T1000 (cell line): ENCODE results near the gene USP10.
"Not testable (repeated sequence)": the region's sequence is repeated elsewhere in the genome, so short reads cannot be mapped to it uniquely, and the experiment has no call there.

ENCODE experiments used
- DNase-seq: peaks from one replicate; lab custom pipeline; 2025; ENCODE audit warnings: mixed read lengths; lab: John Stamatoyannopoulos, UW

The USP10 gene

DNA sequence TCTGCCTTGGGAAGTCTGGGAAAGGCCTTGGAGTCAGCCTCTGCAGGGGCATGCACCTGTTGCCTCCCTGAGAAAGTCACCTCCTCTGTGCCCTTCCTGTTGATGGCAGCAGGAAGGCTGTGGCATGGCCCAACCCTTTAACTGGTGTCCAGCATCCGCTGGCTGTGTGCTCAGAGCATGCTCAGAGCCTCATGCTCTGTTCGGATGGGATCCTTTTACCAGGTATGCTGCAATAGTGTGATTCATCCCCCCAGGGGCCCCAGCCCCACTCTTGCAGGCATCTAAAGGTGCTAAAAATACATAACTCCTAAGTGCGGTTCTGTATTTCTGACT is 26.6 kb upstream of the USP10 start:
- DNase-seq: no peak

DNA sequence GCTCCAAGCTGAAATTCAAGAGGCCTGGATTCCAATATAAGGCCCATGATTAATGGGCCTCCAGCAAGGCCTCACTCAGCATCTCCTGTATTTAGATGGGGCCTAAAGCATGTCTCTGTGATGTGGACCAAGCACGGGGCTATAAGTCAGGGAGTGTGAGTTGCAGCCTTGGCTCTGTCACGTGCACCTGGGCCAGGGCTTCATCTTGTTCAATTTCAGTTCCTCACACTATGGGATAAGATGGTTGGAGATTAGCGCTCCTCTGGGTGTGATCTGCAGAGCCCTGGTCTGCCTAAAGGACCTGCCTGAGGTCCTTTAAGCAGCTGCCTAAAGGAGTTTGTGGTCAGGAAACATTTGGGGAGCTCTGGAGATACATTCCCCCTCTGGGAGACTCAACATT is 26.2 kb upstream of the USP10 start:
- no peak for DNase-seq

DNA sequence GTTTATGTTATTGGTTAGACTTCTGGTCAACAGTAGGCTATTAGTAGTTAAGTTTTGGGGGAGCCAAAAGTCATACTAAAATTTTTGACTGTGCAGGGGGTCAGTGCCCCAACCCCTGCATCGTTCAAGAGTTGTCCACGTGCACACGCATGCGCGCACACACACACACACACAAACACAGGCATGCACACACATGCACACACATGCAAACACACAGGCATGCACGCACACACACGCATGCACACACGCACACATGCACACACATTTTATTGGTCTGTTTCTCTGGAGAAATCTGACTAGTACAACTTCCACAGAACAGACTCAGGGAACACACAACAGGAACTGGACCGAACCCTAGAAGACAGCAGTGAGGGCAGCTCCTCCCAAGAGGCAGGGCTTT is 24.4 kb upstream of the USP10 start:
- DNase-seq: no peak

DNA sequence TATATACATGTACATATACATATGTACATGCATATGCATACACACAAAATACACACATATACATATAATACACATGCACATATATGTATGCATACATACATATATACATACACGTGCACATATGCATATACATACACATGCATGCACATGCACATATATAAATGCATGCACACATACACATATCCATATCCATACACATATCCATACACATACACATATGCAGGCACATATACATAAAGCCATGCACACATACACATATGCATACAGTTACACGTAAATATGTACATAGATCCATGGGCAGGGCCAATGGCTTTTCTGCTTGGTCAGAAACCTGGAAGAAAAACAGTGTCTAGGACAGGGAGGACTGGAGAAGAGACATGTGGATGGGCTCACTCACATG is 23.9 kb upstream of the USP10 start:
- DNase-seq: no peak

DNA sequence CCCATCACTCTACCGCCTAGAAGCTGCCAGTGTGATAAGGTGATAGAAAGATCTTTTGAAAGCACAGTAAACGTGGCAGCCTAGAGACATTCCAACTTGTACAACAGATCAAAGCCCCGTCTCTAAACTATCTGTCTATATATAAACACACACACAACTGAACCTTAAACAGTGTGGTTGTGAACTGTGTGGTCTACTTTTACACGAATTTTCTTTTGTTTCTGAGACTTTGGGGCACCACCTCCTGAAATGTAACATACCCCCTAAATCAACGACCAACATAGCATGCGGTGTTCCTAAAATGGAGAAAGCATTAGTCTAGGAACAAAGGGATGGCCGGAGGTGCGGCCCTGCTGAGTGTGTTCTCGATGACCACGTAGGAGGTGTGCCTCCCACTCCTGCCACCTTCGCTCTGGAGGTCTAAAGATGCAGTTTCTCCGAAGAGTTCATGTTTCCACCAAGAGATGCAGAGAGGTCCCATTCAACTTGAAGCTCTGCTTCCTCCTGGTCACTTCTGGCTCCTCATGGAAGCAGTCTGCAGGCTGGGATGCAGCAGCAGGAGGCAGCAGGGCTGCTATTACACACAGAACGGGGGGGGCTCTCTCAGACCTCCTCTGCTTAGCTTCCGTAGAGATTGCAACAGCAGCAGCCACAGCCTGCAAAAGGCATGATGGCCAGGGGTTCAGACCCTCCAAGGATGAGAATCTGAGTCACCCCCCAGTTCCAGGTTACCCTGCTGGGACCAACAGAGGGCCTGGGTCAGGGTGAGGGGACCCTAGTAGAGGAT is 22.6 kb upstream of the USP10 start:
- no peak for DNase-seq

DNA sequence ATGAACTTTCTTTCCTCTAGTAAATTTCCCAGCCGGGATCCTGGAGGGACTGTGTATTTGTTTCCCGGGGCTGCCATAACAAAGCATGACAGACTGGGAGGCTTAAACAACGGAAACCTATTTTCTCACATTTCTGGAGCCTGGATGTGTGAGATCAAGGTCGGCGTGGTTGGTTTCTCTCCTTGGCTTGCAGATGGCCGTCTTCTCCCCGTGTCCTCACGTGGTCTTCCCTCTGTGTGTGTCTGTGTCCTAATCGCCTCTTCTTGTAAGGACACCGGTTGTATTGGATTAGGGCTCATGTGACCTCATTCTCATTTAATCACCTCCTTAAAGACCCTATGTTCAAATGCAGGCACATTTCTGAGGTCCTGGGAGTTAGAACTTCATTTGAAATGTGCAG is 22.0 kb upstream of the USP10 start:
- no peak for DNase-seq

DNA sequence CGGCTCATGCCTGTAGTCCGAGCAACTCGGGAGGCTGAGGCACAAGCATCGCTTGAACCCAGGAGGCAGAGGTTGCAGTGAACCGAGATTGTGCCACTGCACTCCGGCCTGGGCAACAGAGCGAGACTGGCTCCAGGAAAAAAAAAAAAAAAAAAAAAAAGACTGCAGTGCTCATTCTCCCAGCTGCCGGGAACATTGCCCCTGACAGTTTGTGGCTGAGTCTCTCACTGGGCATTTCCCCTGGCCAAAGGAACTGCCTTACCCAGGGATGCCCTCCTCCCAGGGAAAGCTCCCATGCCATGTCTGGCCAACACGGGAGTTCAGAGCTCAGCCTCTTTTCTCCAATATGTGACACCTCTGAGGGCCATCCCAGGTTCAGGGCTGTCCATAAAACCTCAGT is 21.3 kb upstream of the USP10 start:
- DNase-seq: no peak

DNA sequence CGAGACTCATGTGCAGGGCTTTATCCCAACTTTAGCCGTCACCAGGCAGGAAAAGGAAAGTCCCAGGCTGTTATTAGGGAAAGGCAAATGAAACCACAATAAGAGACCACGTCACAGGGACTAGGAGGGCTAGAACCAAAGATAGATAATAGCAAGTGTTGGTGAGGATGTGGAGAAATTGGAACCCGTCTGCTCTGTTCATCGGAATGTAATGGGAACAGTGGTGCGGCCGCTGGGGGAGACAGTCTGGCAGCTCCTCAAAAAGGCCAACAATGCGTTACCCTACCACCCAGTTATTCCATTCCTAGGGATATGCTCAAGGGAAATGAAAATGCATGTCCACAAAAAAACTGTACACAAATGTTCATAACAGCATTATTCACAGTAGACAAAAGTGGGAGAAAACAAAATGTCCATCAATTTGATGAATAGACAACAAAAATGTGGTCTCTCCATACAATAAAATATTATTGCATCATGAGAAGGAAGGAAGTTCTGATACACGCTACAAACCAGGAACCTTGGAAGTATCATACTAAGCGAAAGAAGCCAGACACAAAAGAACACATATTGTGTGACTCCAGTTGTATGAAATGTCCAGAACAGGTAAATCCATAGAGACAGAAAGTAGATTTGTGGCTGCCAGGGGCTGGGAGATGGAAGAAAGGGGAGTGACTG is 19.5 kb upstream of the USP10 start:
- no peak for DNase-seq

DNA sequence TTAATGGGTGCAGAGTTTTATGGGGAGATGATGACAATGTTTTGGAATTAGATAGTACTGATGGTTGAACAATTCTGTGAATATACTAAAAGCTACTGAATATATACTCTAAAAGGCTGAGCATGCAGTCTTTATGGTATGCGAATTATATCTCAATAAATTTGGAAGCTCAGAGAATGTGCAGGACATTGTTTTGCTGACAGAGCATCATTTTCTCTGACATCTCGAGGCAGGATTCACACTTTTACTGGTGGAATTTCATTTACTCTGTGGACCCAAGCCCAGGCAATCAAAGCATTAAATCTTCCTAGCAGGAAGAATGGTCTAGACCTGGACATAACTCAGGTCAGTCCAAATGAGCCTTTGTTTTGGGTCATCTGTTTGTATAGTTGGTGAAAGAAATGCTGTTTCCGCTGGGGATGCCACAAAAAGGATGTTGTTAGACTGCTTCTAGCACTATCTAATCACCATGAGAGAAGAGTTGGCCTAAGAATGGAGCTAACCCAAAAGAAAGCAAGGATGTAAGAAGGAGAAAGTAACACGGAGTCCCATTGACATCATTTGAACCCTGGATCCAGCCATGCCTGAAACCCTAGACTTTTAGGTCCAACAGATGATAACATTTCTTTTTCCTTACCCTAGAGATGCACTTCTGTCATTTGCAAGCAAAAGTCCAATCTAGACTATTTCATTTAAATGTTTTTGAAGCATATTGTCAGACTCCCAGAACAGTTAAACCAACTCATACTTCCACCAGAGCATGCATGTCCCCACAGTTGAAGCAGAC is 18.8 kb upstream of the USP10 start:
- DNase-seq: no peak

DNA sequence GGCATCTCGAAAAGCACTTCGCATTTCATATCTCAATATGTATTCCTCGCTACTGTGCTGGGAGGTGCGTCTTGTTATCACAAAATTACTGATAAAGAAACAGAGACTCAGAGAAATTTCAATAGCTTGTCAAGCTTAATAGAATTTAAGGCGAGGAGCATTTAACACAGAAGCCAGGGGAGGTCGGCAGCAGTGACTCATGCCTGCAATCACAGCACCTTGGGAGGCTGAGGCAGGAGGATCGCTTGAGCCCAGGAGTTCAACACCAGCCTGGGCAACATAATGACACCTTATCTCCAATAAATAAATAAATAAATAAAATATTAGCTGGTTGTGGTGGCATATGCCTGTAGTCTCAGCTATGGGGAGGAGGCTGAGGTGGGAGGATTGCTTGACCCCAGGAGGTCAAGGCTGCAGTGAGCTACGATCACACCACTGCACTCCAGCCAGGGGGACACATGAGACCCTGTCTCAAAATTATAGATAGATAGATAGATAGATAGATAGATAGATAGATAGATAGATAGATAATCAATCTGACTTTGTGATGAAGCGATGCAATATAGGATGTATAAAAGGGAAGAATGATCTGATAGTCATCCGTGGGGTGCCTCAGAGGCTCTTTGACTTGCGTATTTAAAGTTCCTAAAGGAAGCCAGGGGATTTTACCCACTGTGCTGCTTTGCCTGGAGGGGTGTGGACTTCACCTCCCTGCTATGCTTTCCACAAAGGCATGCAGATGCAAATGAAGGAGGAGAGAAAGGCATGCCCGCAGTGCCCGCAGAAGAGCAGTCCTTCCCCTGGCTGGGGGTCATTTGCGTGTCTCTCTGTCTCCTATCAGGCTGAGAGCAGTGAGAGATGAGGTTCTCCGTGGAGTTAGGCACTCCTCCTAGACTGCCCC is 15.9 kb upstream of the USP10 start:
- no peak for DNase-seq

DNA sequence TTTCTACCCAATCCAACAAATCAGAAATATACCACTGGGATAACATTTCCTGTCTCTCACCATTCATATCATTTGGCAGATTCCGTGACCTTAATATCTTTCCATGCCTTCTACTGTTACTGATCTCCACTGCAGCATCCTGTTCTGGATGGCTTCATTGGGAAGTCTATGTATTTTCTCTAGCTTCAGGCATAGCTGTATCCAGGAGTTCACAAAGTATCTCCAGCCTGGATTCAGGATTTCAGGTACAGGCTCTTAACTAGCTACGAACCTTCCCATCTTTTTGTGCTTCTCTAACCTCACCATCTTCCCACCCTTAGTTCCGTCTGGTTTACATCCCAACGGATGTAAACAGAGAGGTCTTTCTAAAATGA is 15.2 kb upstream of the USP10 start:
- no peak for DNase-seq

DNA sequence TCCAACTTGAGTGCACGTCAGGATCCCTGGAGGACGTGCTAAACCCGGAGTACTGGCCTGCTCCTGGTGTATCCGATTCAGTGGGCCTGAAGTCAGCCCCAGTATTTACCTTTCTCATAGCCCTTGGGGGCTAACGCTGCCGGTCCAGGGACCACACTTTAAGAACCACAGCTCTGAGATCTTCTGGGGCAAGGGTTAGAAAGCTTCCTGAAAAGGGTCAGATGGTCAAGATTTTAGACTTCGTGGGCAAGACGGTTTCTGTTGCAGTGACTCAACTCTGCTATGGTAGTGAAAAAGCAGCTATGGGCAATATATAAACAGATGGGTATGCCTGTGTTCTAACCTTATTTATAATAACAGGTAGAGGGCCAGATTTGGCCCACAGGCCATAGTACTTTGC is 14.6 kb upstream of the USP10 start:
- DNase-seq: no peak

DNA sequence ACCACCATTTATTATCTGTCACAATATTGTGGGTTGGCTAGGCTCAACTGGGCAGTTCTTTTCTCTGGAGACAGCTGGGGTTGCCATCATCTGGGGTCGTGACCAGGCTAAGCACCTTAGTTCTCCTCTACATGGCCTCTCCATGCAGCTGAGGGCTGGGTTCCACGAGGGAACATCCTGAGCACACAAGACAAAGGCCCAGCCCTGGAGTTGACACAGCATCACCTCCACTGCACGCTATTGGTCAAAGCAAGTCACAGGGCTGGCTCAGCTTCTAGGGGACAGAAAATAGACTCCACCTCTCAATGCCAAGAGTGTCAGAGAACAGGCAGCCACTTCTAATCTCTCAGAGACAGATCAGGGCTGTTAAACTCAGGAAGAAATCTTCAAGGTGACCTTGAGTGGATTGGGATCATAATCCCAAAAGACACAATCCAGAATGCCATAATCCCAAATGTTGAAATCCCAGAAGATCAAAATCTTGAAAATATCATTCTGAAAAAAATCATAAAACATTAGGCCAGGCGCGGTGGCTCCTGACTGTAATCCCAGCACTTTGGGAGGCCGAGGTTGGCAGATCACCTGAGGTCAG is 13.0 kb upstream of the USP10 start:
- DNase-seq: no peak

DNA sequence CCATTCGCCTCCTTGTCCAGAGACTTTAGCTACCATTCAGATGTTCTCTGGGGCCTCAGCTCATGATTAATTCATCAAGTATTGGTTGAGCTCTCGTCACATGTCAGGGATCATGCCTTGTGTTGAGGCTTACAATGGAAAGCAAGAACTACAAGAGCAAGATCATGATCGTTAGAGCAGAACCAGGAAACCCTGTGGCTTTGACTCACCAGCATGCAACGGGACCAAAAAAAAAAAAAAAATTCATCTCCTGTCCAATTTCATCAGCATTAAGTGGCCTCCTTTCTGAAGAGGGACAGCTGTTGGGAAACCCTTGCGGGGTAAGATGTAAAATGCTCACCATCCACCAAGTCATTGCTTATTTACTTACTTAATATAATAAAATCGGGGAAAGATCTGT is 12.1 kb upstream of the USP10 start:
- DNase-seq: no peak

DNA sequence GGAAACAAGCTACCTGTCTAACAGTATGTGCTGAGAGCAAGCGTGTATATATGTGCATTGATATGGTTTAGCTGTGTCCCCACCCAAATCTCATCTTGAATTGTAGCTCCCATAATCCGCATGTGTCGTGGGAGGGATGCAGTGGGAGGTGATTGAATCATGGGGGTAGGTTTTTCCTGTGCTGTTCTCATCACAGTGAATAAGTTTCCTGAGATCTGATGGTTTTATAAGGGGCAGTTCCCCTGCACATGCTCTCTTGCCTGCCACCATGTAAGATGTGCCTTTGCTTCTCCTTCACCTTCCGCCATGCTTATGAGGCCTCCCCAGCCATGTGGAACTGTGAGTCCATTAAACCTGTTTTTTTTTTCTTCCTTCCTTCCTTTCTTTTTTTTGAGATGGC is 11.6 kb upstream of the USP10 start:
- not testable (repeated sequence) for DNase-seq

DNA sequence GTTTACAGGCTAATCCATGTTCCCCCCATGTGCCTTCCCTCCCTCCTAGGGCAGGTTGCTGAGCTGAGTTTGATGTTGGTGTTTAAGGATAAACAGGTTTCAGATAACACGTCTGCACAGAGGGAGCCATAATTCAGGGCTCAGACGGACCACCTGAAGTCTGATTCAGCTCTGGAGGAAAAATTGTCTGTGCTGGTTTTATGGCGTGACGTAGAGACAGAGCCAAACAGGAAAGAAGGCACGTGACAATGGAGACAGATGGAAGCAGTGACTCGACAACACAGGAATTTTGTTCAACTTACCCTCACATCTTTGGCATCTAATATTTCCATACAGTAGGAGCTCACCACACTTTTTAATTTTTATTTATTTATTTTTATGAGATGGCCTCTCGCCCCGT is 10.7 kb upstream of the USP10 start:
- DNase-seq: no peak

DNA sequence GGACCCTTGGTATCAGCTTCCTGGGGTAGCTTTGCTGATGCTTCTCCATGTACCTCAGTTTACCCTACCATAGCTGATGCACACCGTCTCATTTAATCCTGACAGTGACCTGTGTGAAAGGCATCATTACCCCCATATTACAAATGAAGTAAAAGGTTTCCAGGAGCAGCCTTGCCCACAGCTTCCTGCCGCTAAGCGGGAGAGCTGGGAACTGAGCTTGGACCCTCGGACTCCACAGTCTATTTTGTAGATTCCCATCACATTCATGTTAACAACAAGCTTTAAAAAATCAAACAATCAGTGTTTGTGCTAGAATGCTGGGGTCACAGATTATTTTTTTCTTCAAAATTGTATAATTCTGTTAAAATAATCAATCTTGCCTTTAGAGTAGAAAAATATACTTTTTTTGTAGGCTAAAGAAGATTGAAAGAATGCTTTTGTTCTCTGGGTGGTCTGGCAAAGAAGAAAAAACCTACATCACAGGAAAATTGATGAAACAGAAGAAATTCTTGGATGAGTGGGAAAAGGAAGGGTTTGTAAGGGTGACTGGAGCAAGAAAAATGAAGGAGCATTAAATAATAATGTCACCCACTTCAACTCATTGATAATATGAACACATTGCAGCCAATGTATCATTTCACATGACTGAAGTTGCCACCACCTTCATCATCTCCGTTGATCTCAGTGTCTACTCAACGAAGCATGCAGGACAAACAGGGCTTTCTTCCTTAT is 9.5 kb upstream of the USP10 start:
- no peak for DNase-seq

DNA sequence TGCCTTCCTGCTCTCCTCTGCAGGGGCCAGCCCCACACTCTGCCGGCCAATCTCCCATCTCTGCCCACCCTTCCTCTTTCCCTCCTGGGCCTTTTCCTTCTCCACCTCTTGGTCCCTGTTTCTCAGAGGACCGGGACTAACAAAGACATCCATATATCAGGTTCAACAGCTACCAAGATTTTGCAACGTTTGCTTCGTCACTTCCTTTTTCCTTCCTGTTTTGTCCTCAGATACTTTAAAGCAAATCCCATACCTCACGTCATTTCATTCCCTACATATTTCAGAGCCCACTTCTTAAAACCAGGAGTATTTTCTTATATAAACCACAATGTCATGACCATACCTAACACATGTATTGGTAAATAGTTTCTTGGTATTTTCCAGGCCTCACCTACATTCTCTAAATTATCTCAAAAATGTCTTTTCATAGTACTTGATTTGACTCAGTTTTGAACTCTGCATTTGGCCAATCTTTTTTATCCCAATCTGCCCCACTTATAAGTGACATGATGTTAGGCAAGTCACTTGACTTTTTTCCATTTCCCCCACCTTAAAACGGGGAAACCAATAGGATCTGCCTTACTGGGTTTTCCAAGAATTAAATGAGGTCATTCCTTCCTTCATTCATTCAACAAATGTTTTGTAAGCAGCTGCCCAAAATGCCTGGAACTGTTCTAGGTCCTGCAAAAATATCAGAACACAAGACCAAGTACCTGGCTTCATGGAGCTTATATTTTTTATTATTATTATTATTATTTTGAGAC is 7.2 kb upstream of the USP10 start:
- no peak for DNase-seq

DNA sequence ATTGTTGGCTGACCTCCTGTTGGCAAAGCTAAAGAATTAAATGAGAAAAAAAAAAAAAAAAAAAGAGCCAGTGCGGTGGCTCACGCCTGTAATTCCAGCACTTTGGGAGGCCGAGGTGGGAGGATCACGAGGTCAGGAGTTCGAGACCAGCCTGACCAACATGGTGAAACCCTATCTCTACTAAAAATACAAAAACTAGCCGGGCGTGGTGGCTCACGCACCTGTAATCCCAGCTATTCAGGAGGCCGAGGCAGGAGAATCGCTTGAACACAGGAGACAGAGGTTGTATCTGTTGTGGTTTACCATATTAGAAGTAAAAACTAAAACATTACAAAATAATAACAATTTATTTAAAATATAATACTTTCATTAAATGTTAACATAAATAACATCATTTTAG is 5.9 kb upstream of the USP10 start:
- DNase-seq: not testable (repeated sequence)

DNA sequence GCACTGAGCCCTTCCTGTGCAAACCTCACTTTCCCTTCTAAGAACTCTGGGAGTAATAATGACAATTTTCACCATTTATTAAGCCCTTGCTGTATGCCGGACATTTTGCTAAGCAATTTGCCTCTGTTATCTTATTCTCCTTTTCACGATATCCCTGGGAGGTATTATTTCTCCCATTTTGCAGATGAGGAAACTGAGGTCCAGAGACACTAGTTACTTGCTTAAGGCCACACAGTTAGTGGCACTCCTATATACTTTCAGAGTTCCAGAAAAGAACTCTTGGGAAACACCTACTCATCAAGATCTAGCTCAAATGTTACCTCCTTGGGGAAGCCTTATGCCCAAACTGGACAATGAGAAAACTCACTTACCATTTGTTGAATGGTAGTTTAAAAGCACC is 4.8 kb upstream of the USP10 start:
- no peak for DNase-seq
